HepG2 (cell line): ENCODE data around the gene NR3C2. TPM values are rescaled to one million over a fixed set of nuclear protein-coding genes. Genes with fewer than 3 reads are reported as not detected.

Experiments used
- ATAC-seq: fragments of 200-7000 bp; cut with Tn5 transposase; 3 replicates; pipeline ENCODE4 v1.9.1; 2020; ENCODE audit warnings: mild to moderate bottlenecking, moderate library complexity
- BruUV-seq: library from RNA; stranded (reverse); fragments of 400-500 nt; replicated peaks from 2 replicates; lab custom pipeline; 2021; lab: Mats Ljungman, UMichigan
- CTCF ChIA-PET: fragments of 300-600 bp; formaldehyde crosslinking; extraction: SDS; loops from one replicate; lab custom pipeline; 2021; ENCODE audit warnings: low total read pairs, inconsistent platforms, low intra/inter-chr PET ratio; lab: Yijun Ruan, JAX
- POLR2A ChIA-PET: fragments of 350-600 bp; sonication (Branson Sonifier 250); formaldehyde crosslinking; loops from one replicate; lab custom pipeline; 2020; ENCODE audit warnings: antibody characterized with exemption, inconsistent platforms; lab: Yijun Ruan, JAX
- DNase-seq: peaks from one replicate; pipeline ENCODE4 v3.0.0-alpha.2; 2015; ENCODE audit warnings: low spot score
- FAIRE-seq: peaks from 3 replicates; lab custom pipeline; 2011; peaks lifted over from hg19 to GRCh38; lab: Jason Lieb, UNC
- H2AFZ ChIP-seq: one replicate; pipeline ENCODE4 v1.6.1; 2011; ENCODE audit warnings: low read length, inconsistent platforms
- H3K27ac ChIP-seq: fragments of 300-600 bp; 3 replicates; pipeline ENCODE4 v1.8.0; 2011; ENCODE audit warnings: mixed run types, mild to moderate bottlenecking, mixed read lengths, low read length, inconsistent platforms; ENCODE audit not compliant: insufficient read depth; ENCODE audit errors: extremely low read length
- H3K27me3 ChIP-seq, 2 experiments: fragments of 200-600 bp in 1 of 2; 2 replicates in 1 of 2; 3 replicates in 1 of 2; pipeline versions ENCODE4 v1.6.0 to v1.8.0; 2011; ENCODE audit warnings: low read length in 2 of 2, mild to moderate bottlenecking in 2 of 2, moderate library complexity in 2 of 2, inconsistent platforms in 1 of 2; ENCODE audit not compliant: insufficient read depth in 2 of 2, control insufficient read depth in 1 of 2
- H3K36me3 ChIP-seq, 2 experiments: fragments of 200-600 bp in 1 of 2; replicated peaks in 1 of 2; 2 replicates in 1 of 2; 3 replicates in 1 of 2; pipeline versions ENCODE4 v1.5.1 to v1.8.0; 2011; ENCODE audit warnings: low read length in 2 of 2, inconsistent platforms in 1 of 2; ENCODE audit not compliant: insufficient read depth in 2 of 2, control insufficient read depth in 1 of 2
- H3K4me1 ChIP-seq: 2 replicates; pipeline ENCODE4 v1.5.1; 2012; ENCODE audit warnings: low read length, inconsistent platforms; ENCODE audit not compliant: insufficient read depth
- H3K4me2 ChIP-seq: 2 replicates; pipeline ENCODE4 v1.6.0; 2011; ENCODE audit warnings: low read depth, low read length, inconsistent platforms
- H3K4me3 ChIP-seq, 3 experiments: fragments of 200-600 bp in 1 of 3; sonication (generic), shearing (Covaris generic) in 1 of 3; replicated peaks in 1 of 3; 2 replicates each; pipeline ENCODE4 v1.5.1; 2011 to 2016; ENCODE audit warnings: low read length in 3 of 3, inconsistent platforms in 2 of 3, low read depth in 2 of 3, mild to moderate bottlenecking in 2 of 3, control low read depth in 1 of 3, mixed read lengths in 1 of 3; ENCODE audit not compliant: insufficient read depth in 1 of 3
- H3K79me2 ChIP-seq: one replicate; pipeline ENCODE4 v1.6.1; 2011; ENCODE audit warnings: low read length, inconsistent platforms; ENCODE audit not compliant: insufficient read depth
- H3K9ac ChIP-seq: 2 replicates; pipeline ENCODE4 v1.6.0; 2011; ENCODE audit warnings: mild to moderate bottlenecking, low read depth, low read length, inconsistent platforms; ENCODE audit not compliant: insufficient read depth
- H3K9me3 ChIP-seq: 2 replicates; pipeline ENCODE4 v1.5.1; 2012; ENCODE audit warnings: mild to moderate bottlenecking, low read length
- H4K20me1 ChIP-seq: 2 replicates; pipeline ENCODE4 v1.6.0; 2011; ENCODE audit warnings: inconsistent platforms, mild to moderate bottlenecking, low read length, moderate library complexity; ENCODE audit not compliant: insufficient read depth
- BRF2 ChIP-seq: sonication (generic); formaldehyde crosslinking; IDR thresholded peaks from 2 replicates; pipeline ENCODE4 v1.8.1; 2022; ENCODE audit warnings: mild to moderate bottlenecking, missing genetic modification reagents
- E2F5 ChIP-seq: sonication (generic); formaldehyde crosslinking; conservative IDR thresholded peaks from 2 replicates; pipeline ENCODE4 v1.4.0; 2020; ENCODE audit warnings: missing genetic modification reagents
- MZF1 ChIP-seq: sonication (generic); formaldehyde crosslinking; IDR thresholded peaks from 2 replicates; pipeline ENCODE4 v1.8.1; 2023; ENCODE audit warnings: mild to moderate bottlenecking, missing genetic modification reagents, borderline replicate concordance
- PCBP1 ChIP-seq: fragments of 200-400 bp; formaldehyde crosslinking; IDR thresholded peaks from 2 replicates; pipeline ENCODE4 v1.6.1; 2017; ENCODE audit warnings: mild to moderate bottlenecking, low read depth, low read length, borderline replicate concordance
- ZNF513 ChIP-seq: sonication (generic); formaldehyde crosslinking; conservative IDR thresholded peaks from 2 replicates; pipeline ENCODE4 v1.5.0; 2020; ENCODE audit warnings: missing genetic modification reagents
- ZNF609 ChIP-seq: sonication (generic); formaldehyde crosslinking; IDR thresholded peaks from 2 replicates; pipeline ENCODE4 v1.4.0; 2020; ENCODE audit warnings: mild to moderate bottlenecking, missing genetic modification reagents, borderline replicate concordance
- ZNF652 ChIP-seq: IDR thresholded peaks from 2 replicates; pipeline ENCODE4 v1.6.1; 2016; ENCODE audit warnings: low read depth, borderline replicate concordance
- WGBS: methylation state at CpG from one replicate; pipeline ENCODE4 v1.1.6; 2017; ENCODE audit warnings: low lambda C conversion rate; 5-methylcytosine and 5-hydroxymethylcytosine counted together
- in situ Hi-C: cut with HindIII; loops from 2 replicates; pipeline ENCODE4 v1.10.0; 2017; ENCODE audit warnings: low pct_unique_long_range_greater_than_20kb; ENCODE audit not compliant: extremely low pct_ligation_motif_present
- intact Hi-C: fragments of 100-400 bp; cut with micrococcal nuclease; formaldehyde crosslinking; loops from one replicate; pipeline ENCODE4 v1.10.0; 2022; ENCODE audit not compliant: unreplicated experiment
- polyA plus RNA-seq, 8 experiments: library from polyadenylated mRNA; depleted of rRNA in 3 of 8; stranded (reverse) in 7 of 8; unstranded in 1 of 8; fragments of >200 nt; fragmentation: Illumina TruSeq in 4 of 8; extraction: Trizol in 4 of 8; gene quantifications; 2 replicates each; pipeline versions ENCODE4 v1.2.1 to v1.2.3, GENCODE V29; 2011 to 2016; ENCODE audit warnings: low read depth in 4 of 8, missing spikeins in 1 of 8, mixed read lengths in 1 of 8; ENCODE audit not compliant: insufficient read depth in 1 of 8
- total RNA-seq, 5 experiments: library from RNA; depleted of rRNA; stranded (reverse); fragments of >200 nt; fragmentation: Illumina TruSeq; extraction: Trizol; gene quantifications; 2 replicates each; pipeline ENCODE4 v1.2.3, GENCODE V29; 2016; ENCODE audit warnings: low read depth in 1 of 5

Gene NR3C2
- total and polyA plus RNA-seq, 2 of the 13 experiments (the other 11 are each of a cell fraction or from before 2014, with no cell fraction given), result 0.26 to 0.46 TPM

GRCh38 chr4:148430854-148431253, 11.4 kb downstream of the NR3C2 start (continued):
- TF ChIP-seq ZNF609 (no peak), E2F5 (CRISPR knock-in tag) (no peak), MZF1 (CRISPR knock-in tag) (no peak), PCBP1 (no peak)

GRCh38 chr4:148429206-148429605, 13.0 kb downstream of the NR3C2 start:
- H3K27ac ChIP-seq, result no peak overlapping the region
- no TSS peak for BruUV-seq
- 4% methylated on average over 2 of the region's 2 CpGs for WGBS
- H2AFZ ChIP-seq, result no peak overlapping the region
- ChIA-PET CTCF (no interaction called here), POLR2A (no interaction called here)
- no peaks in the 10 kb centered on the region for H3K27me3 ChIP-seq
- H3K36me3 ChIP-seq, result no peaks in the 10 kb centered on the region
- H3K4me2 ChIP-seq, result no peak overlapping the region
- H3K4me3 ChIP-seq, result no peak overlapping the region
- H3K79me2 ChIP-seq, result no peaks in the 10 kb centered on the region
- FAIRE-seq (no peak), DNase-seq (no peak), ATAC-seq (no peak)
- in situ Hi-C loops (no loop called here), intact Hi-C loops (no loop called here)
- H4K20me1 ChIP-seq, result no peaks in the 10 kb centered on the region; the same call in 1 of the 2 replicates
- peaks cover 13% of the 10 kb centered on the region for H3K4me1 ChIP-seq
- H3K9me3 ChIP-seq, result no peaks in the 10 kb centered on the region
- no peak overlapping the region for H3K9ac ChIP-seq
- TF ChIP-seq ZNF652 (CRISPR knock-in tag) (no peak), ZNF513 (CRISPR knock-in tag) (no peak), BRF2 (CRISPR knock-in tag) (no peak)
